Bone marrow (tissue), 2 donors: ENCODE measurements around the gene VSTM1.

ENCODE experiments used
- DNase-seq, 2 donors: peaks; one replicate each; lab custom pipeline; 2025; lab: John Stamatoyannopoulos, UW

VSTM1 gene

GRCh38 chr19:54011507-54012211, 52.0 kb downstream of the VSTM1 start:
- DNase-seq = no peak

- DNase-seq = no peak
These were observed 53.2 kb downstream of the VSTM1 start for GRCh38 chr19:54010474-54010873.

GRCh38 chr19:54009440-54009839, 54.3 kb downstream of the VSTM1 start:
- no peak for DNase-seq

DNA sequence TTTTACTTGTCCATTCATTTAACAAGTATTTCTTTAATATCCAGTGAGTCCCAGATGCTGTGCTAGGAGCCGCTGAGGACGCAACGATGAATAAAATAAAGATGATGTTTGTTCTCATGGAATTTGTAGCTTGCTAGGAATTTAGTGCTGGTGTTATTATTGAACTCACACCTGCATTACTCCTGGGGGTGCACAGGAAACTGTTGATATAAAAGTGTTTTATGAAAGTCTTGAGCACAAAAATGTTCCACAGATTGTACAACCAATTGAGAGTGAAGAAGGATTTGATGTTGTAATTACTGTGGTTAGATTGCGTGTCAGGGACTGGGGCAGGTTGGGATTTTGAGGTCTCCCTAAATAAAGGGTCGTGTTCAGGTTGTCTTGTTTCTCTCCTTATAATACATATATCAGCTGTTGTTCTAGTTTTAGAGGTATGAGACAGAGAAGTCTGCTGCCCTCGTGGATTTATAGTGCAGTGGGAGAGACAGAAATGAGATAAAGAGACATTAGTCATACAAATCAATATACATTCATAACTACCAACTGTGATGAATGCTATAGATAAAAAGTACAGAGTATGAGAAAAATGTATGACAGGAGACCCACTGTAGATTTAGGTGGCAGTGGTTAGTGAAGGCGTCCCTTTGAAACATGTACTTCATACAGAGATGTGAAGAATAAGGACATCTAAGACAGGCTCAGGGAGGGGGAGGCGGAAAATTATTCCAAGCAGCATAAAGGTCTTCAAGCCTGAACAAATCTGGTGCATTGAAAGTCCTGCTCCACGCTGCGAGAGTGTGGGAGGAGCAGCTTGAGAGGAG, 61.0 kb downstream of the VSTM1 start:
- DNase-seq = no peak

GRCh38 chr19:54001496-54001895, 62.2 kb downstream of the VSTM1 start:
- DNase-seq = no peak

DNA sequence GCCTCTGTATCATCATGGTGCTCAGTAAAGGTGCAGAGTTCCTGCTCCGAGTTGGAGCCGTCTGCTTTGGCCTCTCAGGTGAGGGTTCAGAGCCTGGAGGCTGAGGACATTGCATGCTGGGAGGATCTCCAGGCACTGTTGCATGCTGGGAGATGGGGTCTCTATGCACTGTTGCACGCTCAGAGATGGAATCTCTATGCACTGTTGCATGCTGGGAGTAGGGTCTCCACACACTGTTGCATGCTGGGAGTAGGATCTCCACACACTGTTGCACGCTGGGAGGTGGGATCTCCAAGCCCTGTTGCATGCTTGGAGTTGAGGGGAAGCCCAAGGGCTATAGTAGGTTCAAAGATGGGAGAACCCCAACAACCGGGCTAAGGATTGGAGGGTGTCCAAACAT, 64.0 kb downstream of the VSTM1 start:
- no peak for DNase-seq

DNA sequence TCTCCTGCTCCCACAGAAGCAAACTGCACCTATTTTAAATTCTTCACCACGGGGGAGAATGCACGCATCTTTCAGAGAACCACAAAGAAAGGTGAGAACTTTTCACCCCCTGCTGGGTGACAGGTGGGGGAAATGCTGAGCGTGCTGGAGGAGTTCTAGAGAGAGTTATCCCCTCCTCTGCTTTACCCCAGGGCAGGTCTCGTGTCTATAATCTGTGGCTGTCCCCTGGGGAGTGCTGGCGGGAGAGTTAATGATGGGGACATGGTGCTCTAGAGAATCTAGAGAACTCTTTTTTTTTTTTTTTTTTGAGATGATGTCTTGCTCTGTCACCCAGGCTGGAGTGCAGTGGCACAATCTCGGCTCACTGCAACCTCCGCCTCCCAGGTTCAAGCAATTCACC, 65.5 kb downstream of the VSTM1 start:
- DNase-seq = no peak

GRCh38 chr19:53994811-53995210, 68.9 kb downstream of the VSTM1 start:
- no peak for DNase-seq

- no peak for DNase-seq
These were observed 70.2 kb downstream of the VSTM1 start for GRCh38 chr19:53993448-53993847.

GRCh38 chr19:53992815-53993214, 70.9 kb downstream of the VSTM1 start:
- DNase-seq = no peak

DNA sequence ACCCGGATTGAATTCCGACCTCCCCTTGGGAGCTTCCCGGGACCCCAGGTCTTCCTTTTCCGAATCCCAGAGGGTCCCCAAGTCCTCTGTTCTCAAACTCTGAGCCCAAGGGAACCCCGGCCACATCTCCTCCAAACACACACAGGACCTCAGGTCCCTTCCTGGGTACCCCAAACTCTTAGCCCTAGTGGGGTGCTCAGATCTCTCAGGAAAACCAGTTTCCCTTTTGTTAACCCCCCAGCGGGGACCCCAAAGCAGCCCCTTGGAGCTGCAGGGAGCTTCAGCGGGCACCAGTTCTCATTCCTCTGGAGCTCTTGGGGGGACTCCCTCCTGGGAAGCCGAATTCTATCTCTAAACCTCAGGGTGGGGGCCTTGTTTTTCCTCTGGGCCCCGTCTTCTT, 71.5 kb downstream of the VSTM1 start:
- no peak for DNase-seq

GRCh38 chr19:53991224-53992113, 72.2 kb downstream of the VSTM1 start, which contains the start of gene CACNG6:
Gene CACNG6 (plus strand): TSS chr19:53991637. CDS start chr19:53992878, 1,241 bp downstream.
- DNase-seq = no peak
